Endothelial cell of umbilical vein (primary cell): ENCODE results near the gene NUDT16L1. TPM values are rescaled to one million over a fixed set of nuclear protein-coding genes. Genes with fewer than 3 reads are reported as not detected.

ENCODE experiments used
- BruUV-seq: library from RNA; stranded (reverse); fragments of 400-500 nt; replicated peaks from 2 replicates; lab custom pipeline; 2021; lab: Mats Ljungman, UMichigan
- CTCF ChIA-PET: fragments of 300-600, 350-600 bp; sonication (Branson Sonifier 250); formaldehyde crosslinking; loops from one replicate; lab custom pipeline; 2021; ENCODE audit warnings: antibody characterized with exemption, inconsistent platforms; lab: Charles Lee
- POLR2A ChIA-PET: fragments of 300-600, 350-600 bp; sonication (Branson Sonifier 250); formaldehyde crosslinking; loops from one replicate; lab custom pipeline; 2021; ENCODE audit warnings: antibody characterized with exemption, inconsistent platforms; lab: Charles Lee
- DNase-seq: peaks from one replicate; pipeline ENCODE4 v3.0.0-alpha.2; 2011; ENCODE audit warnings: low read depth, low spot score
- FAIRE-seq: peaks from 2 replicates; lab custom pipeline; 2011; peaks lifted over from hg19 to GRCh38; lab: Jason Lieb, UNC
- H2AFZ ChIP-seq: 2 replicates; pipeline ENCODE4 v1.6.0; 2012; ENCODE audit warnings: low read depth, low read length, control low read depth, inconsistent platforms
- H3K27ac ChIP-seq: 2 replicates; pipeline ENCODE4 v1.5.1; 2011; ENCODE audit warnings: low read depth, mild to moderate bottlenecking, control low read depth, low read length, moderate library complexity; ENCODE audit not compliant: insufficient read depth
- H3K27me3 ChIP-seq, 2 experiments: 2 replicates each; pipeline versions ENCODE4 v1.6.0 to v1.6.1; 2011; ENCODE audit warnings: low read length in 2 of 2, mixed read lengths in 1 of 2; ENCODE audit not compliant: control insufficient read depth in 2 of 2, insufficient read depth in 2 of 2
- H3K36me3 ChIP-seq, 2 experiments: 2 replicates in 1 of 2; 3 replicates in 1 of 2; pipeline ENCODE4 v1.5.1; 2011; ENCODE audit warnings: low read length in 2 of 2, mild to moderate bottlenecking in 1 of 2, moderate library complexity in 1 of 2; ENCODE audit not compliant: control insufficient read depth in 2 of 2, insufficient read depth in 2 of 2; ENCODE audit errors: extremely low read depth in 1 of 2
- H3K4me1 ChIP-seq: 3 replicates; pipeline ENCODE4 v1.5.1; 2011; ENCODE audit warnings: mild to moderate bottlenecking, low read length; ENCODE audit not compliant: control insufficient read depth, insufficient read depth; ENCODE audit errors: extremely low read depth
- H3K4me2 ChIP-seq: 2 replicates; pipeline ENCODE4 v1.6.1; 2011; ENCODE audit warnings: low read length, control low read depth, mixed read lengths; ENCODE audit not compliant: insufficient read depth
- H3K4me3 ChIP-seq, 3 experiments: fragments of 200-600 bp in 1 of 3; sonication (generic), shearing (Covaris generic) in 1 of 3; replicated peaks in 1 of 3; 2 replicates each; pipeline ENCODE4 v1.5.1; 2011 to 2016; ENCODE audit warnings: control low read depth in 3 of 3, low read length in 3 of 3, mild to moderate bottlenecking in 2 of 3, inconsistent platforms in 1 of 3, low read depth in 1 of 3, moderate library complexity in 1 of 3; ENCODE audit not compliant: insufficient read depth in 1 of 3
- H3K79me2 ChIP-seq: 2 replicates; pipeline ENCODE4 v1.6.0; 2012; ENCODE audit warnings: low read length, inconsistent platforms; ENCODE audit not compliant: control insufficient read depth, insufficient read depth
- H3K9ac ChIP-seq: replicated peaks from 2 replicates; pipeline ENCODE3; 2011; ENCODE audit warnings: low read length, control low read depth; ENCODE audit not compliant: insufficient read depth; ENCODE audit errors: extremely low read depth
- H3K9me1 ChIP-seq: replicated peaks from 3 replicates; pipeline ENCODE4 v1.6.0; 2011; ENCODE audit warnings: mild to moderate bottlenecking, low read length; ENCODE audit not compliant: control insufficient read depth, insufficient read depth; ENCODE audit errors: extremely low read depth
- H3K9me3 ChIP-seq: replicated peaks from 2 replicates; pipeline ENCODE4 v1.5.1; 2012; ENCODE audit warnings: low read length, inconsistent platforms; ENCODE audit not compliant: control insufficient read depth, insufficient read depth
- H4K20me1 ChIP-seq: replicated peaks from 2 replicates; pipeline ENCODE3; 2011; ENCODE audit warnings: mild to moderate bottlenecking, low read length; ENCODE audit not compliant: control insufficient read depth, insufficient read depth; ENCODE audit errors: extremely low read depth
- EZH2 ChIP-seq: IDR thresholded peaks from 2 replicates; pipeline ENCODE4 v1.6.1; 2012; ENCODE audit warnings: borderline replicate concordance, low read depth, mild to moderate bottlenecking, moderate library complexity, low read length, inconsistent platforms; ENCODE audit not compliant: severe bottlenecking
- FOS ChIP-seq: IDR thresholded peaks from 2 replicates; pipeline ENCODE4 v1.6.1; 2011; ENCODE audit warnings: mild to moderate bottlenecking, low read length, moderate library complexity, borderline replicate concordance; ENCODE audit not compliant: insufficient read depth
- GATA2 ChIP-seq: IDR thresholded peaks from 2 replicates; pipeline ENCODE4 v1.7.0; 2011; ENCODE audit warnings: low read depth, mild to moderate bottlenecking, moderate library complexity, mixed read lengths, low read length; ENCODE audit not compliant: insufficient read length, insufficient read depth
- JUN ChIP-seq: IDR thresholded peaks from 2 replicates; pipeline ENCODE4 v1.6.1; 2011; ENCODE audit warnings: borderline replicate concordance, low read depth; ENCODE audit not compliant: insufficient read length, insufficient read depth
- MAX ChIP-seq: IDR thresholded peaks from 2 replicates; pipeline ENCODE4 v1.6.1; 2011; ENCODE audit not compliant: insufficient read depth, insufficient read length
- MYC ChIP-seq: IDR thresholded peaks from one replicate; pipeline ENCODE4 v1.6.1; 2011; ENCODE audit warnings: mild to moderate bottlenecking, low read depth, low read length
- POLR2A ChIP-seq: IDR thresholded peaks from 2 replicates; pipeline ENCODE4 v1.6.1; 2012; ENCODE audit warnings: low read depth, mild to moderate bottlenecking, control low read depth, low read length
- POLR2AphosphoS5 ChIP-seq: IDR thresholded peaks from 2 replicates; pipeline ENCODE4 v1.6.1; 2012; ENCODE audit warnings: low read depth, mild to moderate bottlenecking, control low read depth, low read length, moderate library complexity; ENCODE audit not compliant: insufficient read depth
- dilution Hi-C: fragments of 300-500 bp; cut with MboI; formaldehyde crosslinking; loops from one replicate; pipeline ENCODE4 v1.15.0; 2019; ENCODE audit warnings: low sequenced_read_pairs; ENCODE audit not compliant: extremely low pct_ligation_motif_present
- intact Hi-C: fragments of 100-400 bp; cut with micrococcal nuclease; formaldehyde crosslinking; loops from one replicate; pipeline ENCODE4 v1.10.0; 2022
- polyA plus RNA-seq, 4 experiments: library from polyadenylated mRNA; depleted of rRNA in 3 of 4; stranded (reverse) in 3 of 4; unstranded in 1 of 4; fragments of >200 nt; gene quantifications; 2 replicates each; pipeline versions ENCODE4 v1.2.1 to v1.2.3, GENCODE V29; 2011 to 2012; ENCODE audit warnings: missing spikeins in 1 of 4
- total RNA-seq: library from RNA; stranded (reverse); gene quantifications from 2 replicates; pipeline ENCODE4 v1.2.3, GENCODE V29; 2021
- TF ChIP-seq, protein P1 (sequence below), 2 donors: IDR thresholded peaks; 1 replicate in 1 of 2; 2 replicates in 1 of 2; pipeline ENCODE4 v1.5.1; 2011; ENCODE audit warnings: low read length in 2 of 2, mild to moderate bottlenecking in 2 of 2, moderate library complexity in 2 of 2, control low read depth in 1 of 2, inconsistent platforms in 1 of 2, low read depth in 1 of 2; ENCODE audit not compliant: insufficient read depth in 1 of 2; ENCODE audit errors: extremely low read depth in 1 of 2

The NUDT16L1 gene
- total and polyA plus RNA-seq, 2 donors (not counting 3 experiments of a cell fraction or from before 2014, with no cell fraction given): 24.7 to 53.1 TPM

- Histone ChIP-seq H3K4me1 (no peaks in the 10 kb centered on the region), H3K36me3 (peaks cover 2 to 29% of the 10 kb centered on the region in 2 experiments), H3K27ac (no peak overlapping the region), H3K9me3 (no peaks in the 10 kb centered on the region), H3K9ac (no peak overlapping the region), H3K9me1 (no peaks in the 10 kb centered on the region), H3K27me3 (no peaks in the 10 kb centered on the region), H4K20me1 (no peaks in the 10 kb centered on the region), H3K79me2 (peaks cover 28% of the 10 kb centered on the region), H3K4me3 (no peak overlapping the region), H2AFZ (no peak overlapping the region), H3K4me2 (no peak overlapping the region)
- FAIRE-seq (no peak), DNase-seq (no peak)
- intact Hi-C loops (no loop called here), dilution Hi-C loops (no loop called here)
- no peak for TF ChIP-seq EZH2
- TF ChIP-seq, protein P1, sequence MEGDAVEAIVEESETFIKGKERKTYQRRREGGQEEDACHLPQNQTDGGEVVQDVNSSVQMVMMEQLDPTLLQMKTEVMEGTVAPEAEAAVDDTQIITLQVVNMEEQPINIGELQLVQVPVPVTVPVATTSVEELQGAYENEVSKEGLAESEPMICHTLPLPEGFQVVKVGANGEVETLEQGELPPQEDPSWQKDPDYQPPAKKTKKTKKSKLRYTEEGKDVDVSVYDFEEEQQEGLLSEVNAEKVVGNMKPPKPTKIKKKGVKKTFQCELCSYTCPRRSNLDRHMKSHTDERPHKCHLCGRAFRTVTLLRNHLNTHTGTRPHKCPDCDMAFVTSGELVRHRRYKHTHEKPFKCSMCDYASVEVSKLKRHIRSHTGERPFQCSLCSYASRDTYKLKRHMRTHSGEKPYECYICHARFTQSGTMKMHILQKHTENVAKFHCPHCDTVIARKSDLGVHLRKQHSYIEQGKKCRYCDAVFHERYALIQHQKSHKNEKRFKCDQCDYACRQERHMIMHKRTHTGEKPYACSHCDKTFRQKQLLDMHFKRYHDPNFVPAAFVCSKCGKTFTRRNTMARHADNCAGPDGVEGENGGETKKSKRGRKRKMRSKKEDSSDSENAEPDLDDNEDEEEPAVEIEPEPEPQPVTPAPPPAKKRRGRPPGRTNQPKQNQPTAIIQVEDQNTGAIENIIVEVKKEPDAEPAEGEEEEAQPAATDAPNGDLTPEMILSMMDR (IDR thresholded peaks at IDR 0.05; ENCODE audit: extremely low read depth in 1 of 2, insufficient read depth in 1 of 2, low read depth in 1 of 2, low read length in 2 of 2): no peak
- TF ChIP-seq JUN: no peak
- no peak for TF ChIP-seq MYC
- TF ChIP-seq MAX: no peak
- no peak for TF ChIP-seq POLR2A
- TF ChIP-seq POLR2AphosphoS5: no peak
- TF ChIP-seq FOS: no peak
- no peak for TF ChIP-seq GATA2
- CTCF ChIA-PET: no interaction called here
- POLR2A ChIA-PET: no interaction called here
- no TSS peak for BruUV-seq
Observed at GRCh38 chr16:4647644-4647980, 45.8 kb upstream of the NUDT16L1 start.
